IMR-90 (cell line): Measurements from ENCODE around the gene VILL. TPM values are rescaled to one million over a fixed set of nuclear protein-coding genes. Genes with fewer than 3 reads are reported as not detected.

Experiments
- ATAC-seq: fragments of 200-7000 bp; cut with Tn5 transposase; 2 replicates; pipeline ENCODE4 v1.9.1; 2020; ENCODE audit warnings: low read depth, mild to moderate bottlenecking, moderate library complexity
- BruUV-seq: library from RNA; stranded (reverse); fragments of 400-500 nt; replicated peaks from 2 replicates; lab custom pipeline; 2021; lab: Mats Ljungman, UMichigan
- CTCF ChIA-PET: fragments of 300-600 bp; formaldehyde crosslinking; extraction: SDS; loops from one replicate; lab custom pipeline; 2021; ENCODE audit warnings: antibody characterized with exemption; lab: Yijun Ruan, JAX
- POLR2A ChIA-PET: fragments of 300-600 bp; sonication (Branson Sonifier 250); formaldehyde crosslinking; loops from one replicate; lab custom pipeline; 2022; ENCODE audit warnings: antibody characterized with exemption; ENCODE audit not compliant: unreplicated experiment; lab: Charles Lee
- DNase-seq: peaks from one replicate; pipeline ENCODE4 v3.0.0; 2013
- H2AFZ ChIP-seq: replicated peaks from 2 replicates; pipeline ENCODE3; 2013; ENCODE audit warnings: low read length, mild to moderate bottlenecking; ENCODE audit not compliant: poor library complexity
- H2AK5ac ChIP-seq: 2 replicates; pipeline ENCODE4 v1.6.1; 2013; ENCODE audit warnings: low read depth, low read length, inconsistent platforms
- H2AK9ac ChIP-seq: replicated peaks from 2 replicates; pipeline ENCODE3; 2013; ENCODE audit warnings: mild to moderate bottlenecking, low read depth, low read length, moderate library complexity; ENCODE audit not compliant: poor library complexity
- H2BK120ac ChIP-seq: 2 replicates; pipeline ENCODE4 v1.6.1; 2013; ENCODE audit warnings: low read depth, low read length, inconsistent platforms
- H2BK15ac ChIP-seq: 3 replicates; pipeline ENCODE4 v1.6.1; 2013; ENCODE audit warnings: low read depth, low read length, inconsistent platforms
- H2BK20ac ChIP-seq: 2 replicates; pipeline ENCODE4 v1.6.1; 2013; ENCODE audit warnings: low read depth, mild to moderate bottlenecking, inconsistent platforms, low read length, moderate library complexity
- H2BK5ac ChIP-seq: 2 replicates; pipeline ENCODE4 v1.6.1; 2013; ENCODE audit warnings: mild to moderate bottlenecking, low read depth, low read length, inconsistent platforms; ENCODE audit not compliant: poor library complexity, severe bottlenecking
- H3K14ac ChIP-seq: replicated peaks from 2 replicates; pipeline ENCODE4 v1.6.1; 2013; ENCODE audit warnings: low read depth, low read length, inconsistent platforms
- H3K18ac ChIP-seq: 2 replicates; pipeline ENCODE4 v1.6.1; 2013; ENCODE audit warnings: low read depth, low read length, control low read depth
- H3K23ac ChIP-seq: 2 replicates; pipeline ENCODE4 v1.6.1; 2013; ENCODE audit warnings: low read depth, low read length, inconsistent platforms
- H3K27ac ChIP-seq: 2 replicates; pipeline ENCODE4 v1.5.1; 2013; ENCODE audit warnings: mild to moderate bottlenecking, control low read depth, low read length; ENCODE audit not compliant: insufficient read depth
- H3K27me3 ChIP-seq: 2 replicates; pipeline ENCODE4 v1.6.1; 2013; ENCODE audit warnings: low read length; ENCODE audit not compliant: control insufficient read depth, insufficient read depth
- H3K36me3 ChIP-seq: 2 replicates; pipeline ENCODE4 v1.6.1; 2013; ENCODE audit warnings: low read length, mixed read lengths; ENCODE audit not compliant: control insufficient read depth, insufficient read depth
- H3K4ac ChIP-seq: 2 replicates; pipeline ENCODE4 v1.6.1; 2013; ENCODE audit warnings: low read depth, low read length, inconsistent platforms
- H3K4me1 ChIP-seq: 2 replicates; pipeline ENCODE4 v1.6.1; 2013; ENCODE audit warnings: low read length, mixed read lengths; ENCODE audit not compliant: control insufficient read depth, insufficient read depth
- H3K4me2 ChIP-seq: 2 replicates; pipeline ENCODE4 v1.6.1; 2013; ENCODE audit warnings: low read depth, mild to moderate bottlenecking, control low read depth, low read length, moderate library complexity
- H3K4me3 ChIP-seq: 2 replicates; pipeline ENCODE4 v1.5.1; 2013; ENCODE audit warnings: low read depth, mild to moderate bottlenecking, control low read depth, low read length, moderate library complexity; ENCODE audit not compliant: insufficient read depth
- H3K56ac ChIP-seq: 2 replicates; pipeline ENCODE4 v1.6.1; 2013; ENCODE audit warnings: low read length, inconsistent platforms; ENCODE audit not compliant: insufficient read depth; ENCODE audit errors: extremely low read depth
- H3K79me1 ChIP-seq, 2 experiments: 2 replicates each; pipeline ENCODE4 v1.6.1; 2013; ENCODE audit warnings: low read length in 2 of 2, inconsistent platforms in 1 of 2, low read depth in 1 of 2
- H3K9ac ChIP-seq: 2 replicates; pipeline ENCODE4 v1.6.1; 2013; ENCODE audit warnings: low read depth, low read length, control low read depth
- H3K9me1 ChIP-seq: 2 replicates; pipeline ENCODE4 v1.6.1; 2013; ENCODE audit warnings: low read length, inconsistent platforms; ENCODE audit not compliant: insufficient read depth
- H3K9me3 ChIP-seq: 2 replicates; pipeline ENCODE4 v1.6.1; 2013; ENCODE audit warnings: low read length; ENCODE audit not compliant: control insufficient read depth, insufficient read depth
- H4K20me1 ChIP-seq: 2 replicates; pipeline ENCODE4 v1.6.1; 2013; ENCODE audit warnings: low read length, inconsistent platforms; ENCODE audit not compliant: insufficient read depth
- H4K5ac ChIP-seq: 2 replicates; pipeline ENCODE4 v1.6.1; 2013; ENCODE audit warnings: mild to moderate bottlenecking, low read depth, low read length, control low read depth
- H4K8ac ChIP-seq, 2 experiments: 2 replicates each; pipeline ENCODE4 v1.6.1; 2013; ENCODE audit warnings: low read depth in 2 of 2, low read length in 2 of 2, control low read depth in 1 of 2, inconsistent platforms in 1 of 2
- H4K91ac ChIP-seq: 2 replicates; pipeline ENCODE4 v1.6.1; 2013; ENCODE audit warnings: low read depth, low read length, inconsistent platforms; ENCODE audit not compliant: insufficient read depth
- BHLHE40 ChIP-seq: fragments of 150-350 bp; IDR thresholded peaks from 2 replicates; pipeline ENCODE4 v1.6.1; 2016; ENCODE audit warnings: mild to moderate bottlenecking, low read depth, low read length
- CEBPB ChIP-seq: IDR thresholded peaks from 2 replicates; pipeline ENCODE4 v1.6.1; 2012; ENCODE audit warnings: low read depth, low read length, improper control_type of control experiment
- CTCF ChIP-seq: conservative IDR thresholded peaks from 2 replicates; pipeline ENCODE4 v1.5.1; 2012; ENCODE audit warnings: mild to moderate bottlenecking, low read depth, low read length, improper control_type of control experiment
- MAZ ChIP-seq: IDR thresholded peaks from 2 replicates; pipeline ENCODE4 v1.6.1; 2012; ENCODE audit warnings: low read depth, mild to moderate bottlenecking, low read length, improper control_type of control experiment, moderate library complexity, borderline replicate concordance
- MXI1 ChIP-seq: IDR thresholded peaks from 2 replicates; pipeline ENCODE4 v1.6.1; 2012; ENCODE audit warnings: low read depth, mild to moderate bottlenecking, low read length, moderate library complexity, borderline replicate concordance
- NFE2L2 ChIP-seq: fragments of 150-350 bp; IDR thresholded peaks from 2 replicates; pipeline ENCODE4 v1.6.1; 2016; ENCODE audit warnings: low read depth, mild to moderate bottlenecking, low read length
- POLR2A ChIP-seq: IDR thresholded peaks from 2 replicates; pipeline ENCODE4 v1.6.1; 2012; ENCODE audit warnings: mild to moderate bottlenecking, low read depth, low read length
- WGBS, 2 experiments: methylation state at CpG; one replicate each; pipeline versions ENCODE4 v1.1.5 to v1.1.7; 2013; ENCODE audit warnings: missing lambda C conversion rate in 2 of 2; ENCODE audit not compliant: insufficient read length in 1 of 2; ENCODE audit errors: extremely low coverage in 2 of 2; 5-methylcytosine and 5-hydroxymethylcytosine counted together
- dilution Hi-C: fragments of 300-500 bp; cut with HindIII; formaldehyde crosslinking; loops from one replicate; pipeline ENCODE4 v1.14.3; 2018; ENCODE audit warnings: low sequenced_read_pairs; ENCODE audit not compliant: unreplicated experiment
- in situ Hi-C: fragments of 300-500 bp; cut with MboI; formaldehyde crosslinking; loops from 3 replicates; pipeline ENCODE4 v1.14.3; 2019; ENCODE audit warnings: low sequenced_read_pairs, inconsistent platforms, mixed read lengths
- intact Hi-C: fragments of 100-400 bp; cut with micrococcal nuclease; formaldehyde crosslinking; loops from 2 replicates; pipeline ENCODE4 v1.10.0; 2022
- polyA plus RNA-seq, 3 experiments: library from polyadenylated mRNA; depleted of rRNA; stranded (reverse); fragments of >200 nt; gene quantifications; 2 replicates each; pipeline ENCODE4 v1.2.3, GENCODE V29; 2012; ENCODE audit warnings: low replicate concordance in 1 of 3
- total RNA-seq: library from RNA; depleted of rRNA; stranded (reverse); fragments of >200 nt; gene quantifications from 2 replicates; pipeline ENCODE4 v1.2.3, GENCODE V29; 2012

VILL gene
- total and polyA plus RNA-seq, 2 of the 4 experiments (the other 2 are of a cell fraction): 2.3 to 4.7 TPM

- Histone ChIP-seq H2AK9ac (no peak overlapping the region), H2BK15ac (no peak overlapping the region), H3K56ac (no peak overlapping the region), H2AK5ac (no peak overlapping the region), H4K20me1 (no peaks in the 10 kb centered on the region), H3K9me1 (peaks cover 7% of the 10 kb centered on the region), H3K27ac (peak overlapping the region; percentile 76; the same call in 1 of the 2 replicates), H2BK120ac (peak overlapping the region; percentile 0; the same call in 1 of the 2 replicates), H3K4me1 (peaks cover 8% of the 10 kb centered on the region), H3K9ac (peak overlapping the region; percentile 39; the same call in 1 of the 2 replicates), H2BK5ac (no peak overlapping the region), H4K91ac (peak overlapping the region; percentile 16; the same call in 1 of the 2 replicates), H3K4ac (peak overlapping the region; percentile 38), H3K27me3 (no peaks in the 10 kb centered on the region), H3K4me3 (no peak overlapping the region), H4K5ac (peak overlapping the region; percentile 59; the same call in 1 of the 2 replicates), H3K23ac (no peak overlapping the region), H4K8ac (peak overlapping the region in 1 of 2 experiments; percentile 24; a peak in 2 of 4 replicates), H3K18ac (peak overlapping the region; percentile 65; the same call in 1 of the 2 replicates), H2AFZ (no peak overlapping the region), H2BK20ac (peak overlapping the region; percentile 6; the same call in 1 of the 2 replicates), H3K14ac (0 out of 2 replicates have a peak overlapping the region, but pooled peaks have one; percentile 7), H3K9me3 (no peaks in the 10 kb centered on the region), H3K79me1 (peaks cover 8 to 16% of the 10 kb centered on the region in 2 experiments; a peak in 2 of 4 replicates), H3K36me3 (peaks cover 4% of the 10 kb centered on the region), H3K4me2 (no peak overlapping the region; the same call in 1 of the 2 replicates)
- in situ Hi-C loops (no loop called here), dilution Hi-C loops (no loop called here), intact Hi-C loops (no loop called here)
- no peak for DNase-seq
- CTCF ChIA-PET: no interaction called here
- WGBS, 2 experiments: 86% methylated on average over 3 of the region's 7 CpGs; no CpG with 5 or more reads in 1 of the 2 experiments
- ATAC-seq: no peak
- no TSS peak for BruUV-seq
- no peak for TF ChIP-seq MXI1
- TF ChIP-seq CTCF: no peak
- no peak for TF ChIP-seq CEBPB
- TF ChIP-seq BHLHE40: no peak
- no peak for TF ChIP-seq MAZ
- no peak for TF ChIP-seq NFE2L2
- TF ChIP-seq POLR2A: no peak
- POLR2A ChIA-PET: no interaction called here
Observed at GRCh38 chr3:37957539-37957936, 33.0 kb upstream of the VILL start.
